Mesendoderm (in vitro differentiated cells): ENCODE results near the gene FOXP1.

Source experiments
- DNase-seq: peaks from one replicate; pipeline ENCODE4 v3.0.0; 2013
- H2AK5ac ChIP-seq: 2 replicates; pipeline ENCODE4 v1.6.1; 2013; ENCODE audit warnings: low read length, inconsistent platforms
- H2BK120ac ChIP-seq: 2 replicates; pipeline ENCODE4 v1.6.1; 2013; ENCODE audit warnings: low read depth, mild to moderate bottlenecking, low read length, moderate library complexity, mixed read lengths
- H2BK15ac ChIP-seq: replicated peaks from 2 replicates; pipeline ENCODE4 v1.6.1; 2013; ENCODE audit warnings: low read depth, mild to moderate bottlenecking, moderate library complexity
- H2BK5ac ChIP-seq: 2 replicates; pipeline ENCODE4 v1.6.1; 2013; ENCODE audit warnings: low read length, inconsistent platforms
- H3K18ac ChIP-seq: 2 replicates; pipeline ENCODE4 v1.6.1; 2013; ENCODE audit warnings: mild to moderate bottlenecking, low read length, mixed read lengths
- H3K23ac ChIP-seq: one replicate; pipeline ENCODE4 v1.6.1; 2013; ENCODE audit warnings: low read length
- H3K27ac ChIP-seq: 2 replicates; pipeline ENCODE4 v1.5.1; 2013; ENCODE audit warnings: low read depth, mild to moderate bottlenecking, inconsistent platforms, low read length, moderate library complexity
- H3K27me3 ChIP-seq: 2 replicates; pipeline ENCODE4 v1.6.1; 2013; ENCODE audit warnings: low read length, control low read depth, mild to moderate bottlenecking, inconsistent platforms; ENCODE audit not compliant: insufficient read depth, poor library complexity
- H3K36me3 ChIP-seq: 2 replicates; pipeline ENCODE4 v1.6.1; 2013; ENCODE audit warnings: low read length, inconsistent platforms; ENCODE audit not compliant: control insufficient read depth, insufficient read depth
- H3K4ac ChIP-seq: one replicate; pipeline ENCODE4 v1.6.1; 2013; ENCODE audit warnings: low read depth, mild to moderate bottlenecking, low read length, moderate library complexity
- H3K4me1 ChIP-seq: 2 replicates; pipeline ENCODE4 v1.6.1; 2013; ENCODE audit warnings: low read depth, low read length, inconsistent platforms; ENCODE audit not compliant: control insufficient read depth
- H3K4me2 ChIP-seq: 2 replicates; pipeline ENCODE4 v1.6.1; 2013; ENCODE audit warnings: low read length
- H3K4me3 ChIP-seq: 2 replicates; pipeline ENCODE4 v1.5.1; 2013; ENCODE audit warnings: mild to moderate bottlenecking, low read length
- H3K56ac ChIP-seq: one replicate; pipeline ENCODE4 v1.6.1; 2013; ENCODE audit warnings: low read length
- H3K79me1 ChIP-seq: 2 replicates; pipeline ENCODE4 v1.6.1; 2013; ENCODE audit warnings: low read length, inconsistent platforms
- H3K79me2 ChIP-seq: 2 replicates; pipeline ENCODE4 v1.6.1; 2013; ENCODE audit warnings: mild to moderate bottlenecking, low read length; ENCODE audit not compliant: control insufficient read depth, insufficient read depth
- H3K9ac ChIP-seq: 2 replicates; pipeline ENCODE4 v1.6.1; 2013; ENCODE audit warnings: low read length, inconsistent platforms
- H4K5ac ChIP-seq: one replicate; pipeline ENCODE4 v1.6.1; 2013; ENCODE audit warnings: low read length
- H4K8ac ChIP-seq: one replicate; pipeline ENCODE4 v1.6.1; 2013; ENCODE audit warnings: low read depth, mild to moderate bottlenecking, control low read depth, low read length, moderate library complexity
- WGBS: extraction: QIAGEN DNeasy Blood & Tissue Kit; methylation state at CpG from one replicate; pipeline ENCODE4 v1.1.7; 2013; ENCODE audit warnings: low lambda C conversion rate, missing lambda C conversion rate; ENCODE audit not compliant: insufficient coverage; ENCODE audit errors: extremely low coverage; 5-methylcytosine and 5-hydroxymethylcytosine counted together

FOXP1 gene

DNA sequence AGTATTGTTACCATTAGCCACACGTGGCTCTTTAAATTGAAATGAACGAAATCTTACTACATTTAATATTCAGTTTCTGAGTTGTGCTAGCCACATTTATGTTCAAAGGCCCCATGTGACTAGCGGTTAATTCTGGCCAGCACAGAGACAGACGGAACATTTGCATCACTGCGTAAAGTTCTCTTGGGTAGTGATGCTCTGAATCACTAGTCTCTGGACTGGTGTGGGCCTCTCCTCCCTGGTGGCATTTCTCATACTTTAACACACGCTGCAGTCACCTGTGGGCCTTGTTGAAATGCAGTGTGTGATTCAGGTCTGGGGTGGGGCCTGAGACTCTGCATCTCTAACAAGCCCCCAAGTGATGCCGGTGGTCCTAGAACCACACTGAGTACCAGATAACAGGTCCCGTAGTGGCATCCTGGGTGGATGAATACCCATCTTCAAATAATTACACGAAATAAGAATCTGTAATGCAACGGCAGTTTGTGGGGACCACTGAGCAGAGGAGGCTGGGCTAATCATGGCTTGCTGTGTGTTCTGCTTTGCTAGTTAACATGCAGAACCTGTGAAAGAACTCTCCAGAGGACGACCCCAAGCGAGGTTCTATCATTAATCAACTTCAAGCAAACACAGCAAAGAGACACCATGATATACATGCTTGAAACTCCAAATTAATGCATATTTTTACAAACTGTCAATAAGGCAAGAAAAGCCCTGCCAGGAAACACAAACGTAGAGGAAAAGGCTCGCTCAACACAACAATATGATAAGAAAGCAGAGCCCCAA, 623.8 kb downstream of the FOXP1 start:
- Histone ChIP-seq H2BK15ac (no peak overlapping the region), H2BK120ac (no peak overlapping the region), H3K4me2 (no peak overlapping the region), H2AK5ac (no peak overlapping the region), H3K18ac (no peak overlapping the region), H3K23ac (no peak overlapping the region), H3K4me3 (no peak overlapping the region), H3K4me1 (no peaks in the 10 kb centered on the region), H4K8ac (no peak overlapping the region), H3K4ac (no peak overlapping the region), H3K36me3 (no peaks in the 10 kb centered on the region), H3K27ac (no peak overlapping the region), H2BK5ac (no peak overlapping the region), H3K56ac (no peak overlapping the region), H3K27me3 (no peaks in the 10 kb centered on the region), H3K79me2 (no peaks in the 10 kb centered on the region), H4K5ac (no peak overlapping the region), H3K9ac (no peak overlapping the region), H3K79me1 (no peaks in the 10 kb centered on the region)
- no peak for DNase-seq
- no CpG with 5 or more reads among the region's 14 CpGs for WGBS

DNA sequence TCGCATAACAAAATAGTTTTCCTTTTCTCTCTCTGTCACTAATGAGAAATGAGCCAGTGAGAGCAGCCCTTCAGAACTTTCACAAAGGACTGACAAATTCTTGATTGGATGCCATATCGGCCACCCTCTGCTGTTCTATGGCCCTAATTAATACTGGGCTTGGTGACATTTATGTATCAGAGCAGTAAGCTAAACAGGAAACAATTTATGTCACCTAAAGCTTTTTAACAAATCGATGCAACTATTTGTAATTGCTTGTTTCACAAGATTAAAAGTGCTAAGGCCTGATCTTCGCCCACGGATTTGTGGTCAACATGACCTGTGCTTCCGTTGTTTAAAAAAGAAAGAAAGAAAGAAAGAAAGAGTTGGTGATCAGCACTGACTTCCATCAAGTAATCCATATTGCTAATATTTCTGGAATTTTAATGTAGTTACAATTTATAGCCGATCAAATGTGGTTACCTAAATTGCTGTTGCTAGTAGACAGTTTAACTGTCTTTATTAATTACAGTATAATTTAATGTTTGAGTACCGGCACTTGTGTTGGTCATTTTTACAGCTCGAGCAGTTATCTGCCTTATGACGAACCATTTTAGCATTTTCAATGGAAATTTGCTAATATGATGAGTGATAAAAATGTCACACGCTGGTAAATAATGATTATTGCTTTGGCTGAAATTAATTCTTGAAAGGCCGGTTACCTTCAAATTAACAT, 631.3 kb downstream of the FOXP1 start:
- Histone ChIP-seq H3K27ac (no peak overlapping the region), H3K4me1 (no peaks in the 10 kb centered on the region), H3K18ac (no peak overlapping the region), H3K36me3 (no peaks in the 10 kb centered on the region), H3K4me3 (no peak overlapping the region), H3K23ac (no peak overlapping the region), H4K5ac (no peak overlapping the region), H2BK120ac (no peak overlapping the region), H3K56ac (no peak overlapping the region), H2AK5ac (no peak overlapping the region), H3K79me2 (no peaks in the 10 kb centered on the region), H2BK5ac (no peak overlapping the region), H3K27me3 (no peaks in the 10 kb centered on the region), H2BK15ac (no peak overlapping the region), H3K4ac (no peak overlapping the region), H3K9ac (no peak overlapping the region), H3K79me1 (no peaks in the 10 kb centered on the region), H4K8ac (no peak overlapping the region), H3K4me2 (no peak overlapping the region)
- DNase-seq: no peak
- no CpG with 5 or more reads among the region's 12 CpGs for WGBS

DNA sequence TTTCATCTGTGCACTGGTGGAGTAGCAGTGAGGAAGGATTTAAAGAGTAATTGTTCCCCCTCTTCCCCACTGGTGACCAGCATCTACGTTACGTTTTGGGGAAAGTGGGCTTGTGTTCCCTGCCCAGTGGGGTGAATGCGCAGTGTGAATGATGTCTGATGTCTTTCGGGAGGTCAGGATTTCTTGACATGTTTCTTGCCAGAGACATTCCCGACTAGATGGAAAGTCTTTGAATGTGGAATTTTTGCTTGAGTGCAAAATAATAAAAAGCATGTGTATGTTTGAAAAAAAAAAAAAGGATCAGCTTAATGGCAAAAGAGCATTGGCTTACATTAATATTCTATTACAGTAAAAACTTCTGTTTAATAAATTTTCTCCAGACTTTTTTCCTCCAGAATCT, 632.2 kb downstream of the FOXP1 start:
- Histone ChIP-seq H3K9ac (no peak overlapping the region), H3K79me1 (no peaks in the 10 kb centered on the region), H2BK120ac (no peak overlapping the region), H2AK5ac (no peak overlapping the region), H3K36me3 (no peaks in the 10 kb centered on the region), H3K4ac (no peak overlapping the region), H3K79me2 (no peaks in the 10 kb centered on the region), H3K4me1 (no peaks in the 10 kb centered on the region), H2BK15ac (no peak overlapping the region), H3K27me3 (no peaks in the 10 kb centered on the region), H4K5ac (no peak overlapping the region), H4K8ac (no peak overlapping the region), H3K27ac (no peak overlapping the region), H2BK5ac (no peak overlapping the region), H3K23ac (no peak overlapping the region), H3K56ac (no peak overlapping the region), H3K18ac (no peak overlapping the region), H3K4me3 (no peak overlapping the region), H3K4me2 (no peak overlapping the region)
- WGBS: no CpG with 5 or more reads among the region's 5 CpGs
- DNase-seq: no peak

DNA sequence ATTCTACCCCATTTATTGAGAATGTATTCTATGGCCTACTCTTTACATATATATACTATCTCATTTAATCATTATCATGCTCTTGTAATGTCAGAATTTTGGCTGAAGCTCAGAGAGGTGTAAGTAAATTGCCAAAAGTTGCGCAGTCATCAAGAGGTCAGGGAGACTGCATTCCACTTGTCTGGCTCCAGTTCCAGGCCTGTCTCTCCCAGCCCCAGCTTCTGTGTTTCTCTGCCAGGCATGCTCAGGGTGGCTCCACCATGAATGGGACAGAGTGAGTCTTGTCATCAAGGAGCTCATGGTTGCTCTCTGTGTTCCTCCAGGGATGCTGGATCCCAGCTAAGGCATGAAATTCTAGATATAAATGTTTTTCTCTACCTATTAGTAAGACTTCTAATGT, 635.9 kb downstream of the FOXP1 start:
- H3K4ac ChIP-seq: no peak overlapping the region
- H3K36me3 ChIP-seq: no peaks in the 10 kb centered on the region
- WGBS: no CpG with 5 or more reads among the region's 1 CpG
- H2BK15ac ChIP-seq: no peak overlapping the region
- no peaks in the 10 kb centered on the region for H3K27me3 ChIP-seq
- no peak overlapping the region for H2AK5ac ChIP-seq
- no peaks in the 10 kb centered on the region for H3K79me2 ChIP-seq
- no peak overlapping the region for H3K4me2 ChIP-seq
- H3K23ac ChIP-seq: no peak overlapping the region
- no peak for DNase-seq
- H3K56ac ChIP-seq: no peak overlapping the region
- H3K4me3 ChIP-seq: no peak overlapping the region
- H3K9ac ChIP-seq: no peak overlapping the region
- H3K27ac ChIP-seq: no peak overlapping the region
- H4K5ac ChIP-seq: no peak overlapping the region
- H2BK120ac ChIP-seq: no peak overlapping the region
- H3K18ac ChIP-seq: no peak overlapping the region
- H3K79me1 ChIP-seq: no peaks in the 10 kb centered on the region
- no peaks in the 10 kb centered on the region for H3K4me1 ChIP-seq
- no peak overlapping the region for H4K8ac ChIP-seq
- H2BK5ac ChIP-seq: no peak overlapping the region

DNA sequence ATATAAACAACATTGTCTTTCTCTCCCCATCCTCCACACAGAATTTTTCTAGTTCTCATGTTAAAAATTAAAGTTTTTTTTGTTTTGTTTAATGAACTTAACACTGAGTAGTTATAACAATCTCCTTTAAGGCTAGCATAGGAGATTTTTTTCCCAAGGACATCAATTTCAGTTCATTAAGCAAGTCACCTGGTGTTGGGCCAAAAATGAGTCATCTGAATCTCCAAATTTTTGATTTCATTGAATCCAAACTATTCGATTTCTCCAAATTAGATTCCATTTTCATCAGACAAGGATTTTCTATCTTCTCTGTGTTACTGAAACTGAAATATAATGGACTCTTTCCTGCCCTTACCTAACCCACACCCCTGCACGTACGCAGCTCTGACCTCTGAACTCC, 639.6 kb downstream of the FOXP1 start:
- Histone ChIP-seq H3K18ac (no peak overlapping the region), H3K79me2 (no peaks in the 10 kb centered on the region), H3K79me1 (no peaks in the 10 kb centered on the region), H3K56ac (no peak overlapping the region), H3K36me3 (no peaks in the 10 kb centered on the region), H2BK5ac (no peak overlapping the region), H4K8ac (no peak overlapping the region), H4K5ac (no peak overlapping the region), H2BK15ac (no peak overlapping the region), H3K27ac (no peak overlapping the region), H3K4ac (no peak overlapping the region), H3K27me3 (no peaks in the 10 kb centered on the region), H2AK5ac (no peak overlapping the region), H3K23ac (no peak overlapping the region), H3K4me2 (no peak overlapping the region), H3K4me1 (no peaks in the 10 kb centered on the region), H3K4me3 (no peak overlapping the region), H2BK120ac (no peak overlapping the region), H3K9ac (no peak overlapping the region)
- no CpG with 5 or more reads among the region's 3 CpGs for WGBS
- DNase-seq: no peak
